Amniotic epithelial cell (primary cell): Measurements from ENCODE around the gene SCOC.
A peak's percentile ranks its signal among the peaks of the same experiment; 100 is the strongest.
"Not testable (repeated sequence)": the region's sequence is repeated elsewhere in the genome, so short reads cannot be mapped to it uniquely, and the experiment has no call there.

Experiments used
- DNase-seq: peaks from one replicate; pipeline ENCODE4 v3.0.0-alpha.2; 2010; ENCODE audit warnings: low read depth

SCOC gene

DNA sequence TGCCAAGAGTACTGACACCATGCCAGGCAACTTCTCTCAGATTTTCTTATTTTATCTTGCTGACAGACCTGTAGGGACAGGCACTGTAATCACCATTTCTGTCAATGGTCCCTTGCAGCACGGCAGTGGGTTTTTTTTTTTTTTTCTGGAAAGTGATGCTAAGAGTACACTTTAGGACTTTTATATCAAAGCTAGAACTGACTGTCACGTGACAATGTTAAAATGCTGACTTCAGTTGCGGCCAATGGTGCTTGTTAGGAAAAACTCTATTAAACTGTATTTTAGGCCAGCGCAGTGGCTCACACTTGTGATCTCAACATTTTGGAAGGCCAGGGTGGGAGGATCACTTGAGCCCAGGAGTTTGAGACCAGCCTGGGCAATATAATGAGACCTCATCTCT lies 12.3 kb upstream of the SCOC start:
- no peak for DNase-seq

DNA sequence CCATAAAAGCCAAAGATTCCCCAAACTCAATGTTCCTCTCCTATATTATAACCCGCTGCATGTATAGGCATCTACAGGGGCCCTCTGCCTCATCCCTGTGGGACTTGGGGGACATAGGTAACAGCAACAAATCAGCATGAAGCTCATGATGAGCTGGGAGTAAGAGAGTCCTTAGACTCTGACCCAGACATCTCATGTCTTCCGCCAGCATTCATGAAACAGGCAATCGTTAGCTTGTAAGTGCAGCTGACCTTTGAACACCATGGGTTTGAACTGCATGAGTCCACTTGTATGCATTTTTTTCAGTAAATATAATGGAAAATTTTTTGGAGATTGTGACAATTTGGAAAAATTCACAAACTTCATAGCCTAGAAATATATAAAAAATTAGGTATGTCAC lies 10.4 kb upstream of the SCOC start:
- DNase-seq = no peak

DNA sequence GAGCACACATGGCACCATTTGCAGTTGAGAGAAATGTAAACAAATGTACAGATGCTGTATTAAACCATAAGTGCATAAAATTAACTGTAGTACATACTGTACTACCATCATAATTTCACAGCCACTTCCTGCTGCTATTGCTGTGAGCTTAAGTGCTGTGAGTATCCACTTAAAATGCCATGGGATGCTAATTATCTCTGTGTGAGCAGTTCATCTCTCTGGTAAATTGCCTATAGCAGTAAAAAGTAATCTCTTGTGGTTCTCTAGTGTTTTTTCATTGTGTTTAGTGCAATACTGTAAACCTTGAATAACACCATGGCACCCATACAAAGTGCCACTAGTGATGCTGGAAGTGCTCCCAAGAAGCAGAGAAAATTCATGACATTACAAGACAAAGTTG lies 9.9 kb upstream of the SCOC start:
- no peak for DNase-seq

DNA sequence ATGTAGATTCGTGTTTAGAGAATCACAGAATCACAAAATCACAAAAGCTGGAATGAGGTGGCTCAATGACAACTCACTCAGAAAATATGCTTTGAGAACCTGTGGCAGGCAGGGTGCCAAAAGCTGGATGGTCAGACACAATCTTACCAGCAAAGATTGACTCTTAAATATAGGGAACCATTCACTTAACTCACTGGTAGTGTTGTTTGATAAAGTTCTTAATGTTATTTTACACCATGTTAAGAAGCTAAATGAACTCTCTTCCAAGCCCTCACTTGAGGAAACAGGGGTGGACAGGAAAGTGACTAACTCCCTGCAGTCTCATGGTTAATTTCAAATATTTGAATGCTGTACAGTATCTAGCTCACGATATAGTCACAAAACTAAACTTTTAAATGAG lies 5.7 kb upstream of the SCOC start:
- DNase-seq = no peak

DNA sequence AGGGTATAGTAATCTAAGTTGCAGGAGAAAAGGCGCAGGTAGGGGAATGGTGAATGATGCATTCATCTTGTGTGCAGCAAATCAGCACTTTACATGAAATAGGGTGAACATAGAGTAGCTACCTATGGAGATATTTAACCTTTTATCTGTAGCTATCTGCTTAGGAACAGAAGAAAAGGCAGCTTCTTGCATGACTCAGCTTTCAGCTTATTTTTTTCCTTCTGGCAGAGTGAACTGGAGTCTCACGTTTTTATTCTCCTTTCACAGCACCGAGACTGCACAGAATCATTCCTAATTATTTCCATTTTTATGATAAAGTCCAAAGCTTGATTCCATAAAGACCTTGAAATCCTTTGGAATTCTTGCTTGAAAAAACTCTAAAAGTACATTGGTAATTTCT lies 4.8 kb upstream of the SCOC start:
- no peak for DNase-seq

DNA sequence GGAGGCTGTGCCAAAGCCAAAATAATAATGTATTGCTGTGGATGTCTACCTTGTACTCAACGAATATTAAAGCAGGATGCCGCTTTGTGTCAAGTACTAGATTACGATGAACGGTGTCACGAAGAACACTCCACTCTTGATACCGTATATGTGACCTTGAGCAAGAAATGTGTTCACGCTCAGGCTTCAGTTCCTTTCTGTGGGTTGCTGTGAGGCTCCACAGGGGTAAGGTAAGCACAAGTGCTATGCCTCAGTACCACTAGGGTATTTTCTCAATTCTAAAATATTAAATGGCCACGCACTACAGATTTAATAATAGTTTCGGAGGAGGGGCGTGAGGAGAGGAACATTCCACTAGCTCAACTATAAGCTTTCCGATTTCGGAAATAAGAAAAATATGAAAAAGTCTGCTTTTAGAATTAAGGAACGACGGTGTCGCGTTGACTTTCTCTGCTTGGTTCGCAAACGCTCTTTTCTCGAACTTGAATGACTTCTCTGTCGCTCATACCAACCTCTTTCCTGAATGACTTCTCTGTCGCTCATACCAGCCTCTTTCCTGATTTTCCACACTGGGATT lies 607 bp upstream of the SCOC start:
- peak; percentile 18 for DNase-seq

DNA sequence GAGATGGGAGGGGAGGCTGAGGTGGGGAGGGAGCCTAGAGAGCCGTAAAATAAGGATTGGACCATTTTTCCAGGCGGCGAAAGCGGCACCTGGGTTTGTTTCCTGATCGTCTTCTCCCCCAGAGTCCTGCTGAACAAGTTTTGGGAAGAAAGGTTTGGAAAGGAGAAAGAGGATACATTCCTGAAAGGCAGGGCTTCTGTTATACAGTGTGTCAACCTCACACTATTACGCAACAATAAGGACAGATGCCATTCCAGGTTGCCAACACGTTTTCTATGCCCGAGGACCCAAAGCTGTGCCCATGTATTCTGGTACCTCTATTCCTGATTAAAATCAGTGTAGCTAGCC lies 658 bp downstream of the SCOC start:
- DNase-seq = no peak

DNA sequence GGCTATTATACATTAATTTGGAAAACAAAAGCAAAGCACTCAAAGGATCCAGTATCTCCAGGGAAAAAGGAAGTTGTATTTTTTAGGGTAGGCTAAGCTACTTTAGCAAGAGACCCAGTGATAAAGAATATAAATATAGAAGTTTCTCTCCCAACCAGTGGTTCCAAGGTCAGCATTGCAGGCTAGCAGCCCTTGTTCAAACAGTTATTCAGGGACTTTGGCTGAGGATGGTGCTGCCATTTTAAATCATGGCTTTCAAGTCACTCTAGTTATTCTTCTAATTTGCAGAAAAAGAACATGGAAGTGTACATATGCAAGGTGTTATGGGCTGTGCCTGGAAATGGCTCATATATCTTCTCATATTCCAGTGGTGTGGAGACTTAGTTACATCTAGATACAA lies 9.3 kb downstream of the SCOC start:
- no peak for DNase-seq

DNA sequence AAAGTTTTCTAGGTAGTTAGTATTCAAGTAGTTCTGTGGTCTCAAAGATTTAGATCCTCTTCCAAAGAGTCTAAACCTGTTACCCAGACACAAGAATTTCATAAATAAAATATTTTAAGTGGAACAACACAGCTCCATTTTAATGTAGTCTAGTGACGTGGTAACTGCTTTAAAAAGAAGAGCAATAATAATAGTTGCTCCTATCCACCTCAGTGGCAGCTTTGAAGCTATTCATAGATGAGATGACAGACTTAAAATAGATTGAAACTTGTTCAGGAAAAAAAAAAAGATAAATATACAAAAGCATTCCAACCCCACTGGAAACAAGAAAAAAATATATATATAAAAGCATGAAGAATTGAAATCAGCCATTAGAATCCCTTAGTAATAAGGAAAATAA lies 14.6 kb downstream of the SCOC start:
- DNase-seq = no peak

DNA sequence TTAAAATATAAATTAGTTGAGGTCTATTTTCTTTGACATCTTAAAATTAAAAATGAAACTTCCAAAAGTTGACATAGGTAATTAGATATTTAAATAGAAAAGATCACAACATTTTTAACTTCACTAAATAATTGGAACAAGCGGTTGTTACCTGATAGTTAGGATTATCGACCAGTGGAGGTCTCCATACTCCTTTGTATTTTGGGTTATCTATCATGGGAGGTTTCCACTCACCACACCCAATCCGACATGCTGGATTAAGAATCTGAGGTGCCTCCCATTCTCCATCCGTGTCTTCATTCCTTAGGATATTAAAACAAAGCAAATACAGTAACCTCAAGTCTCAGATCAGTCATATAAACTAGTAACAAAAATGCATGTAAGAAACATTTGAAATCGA lies 22.2 kb downstream of the SCOC start:
- no peak for DNase-seq

DNA sequence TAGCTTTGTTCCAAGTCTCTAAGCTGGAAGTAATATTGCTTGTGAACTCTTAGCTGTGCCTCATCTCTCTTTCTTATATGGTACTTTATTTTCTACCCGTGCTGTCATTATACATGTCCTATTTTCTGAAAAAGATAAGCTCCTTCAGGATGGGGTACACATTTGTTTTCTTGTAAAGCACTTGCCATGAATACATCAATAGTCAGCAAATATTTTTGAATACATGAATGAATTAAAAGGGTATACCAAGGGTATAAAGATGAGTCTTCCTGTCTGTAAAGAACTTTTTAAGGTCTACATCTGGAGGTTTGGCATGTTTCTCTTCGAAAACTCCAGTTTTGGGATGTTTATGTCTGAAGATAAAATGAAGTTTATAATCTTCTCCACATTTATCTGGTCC lies 26.7 kb downstream of the SCOC start:
- no peak for DNase-seq

DNA sequence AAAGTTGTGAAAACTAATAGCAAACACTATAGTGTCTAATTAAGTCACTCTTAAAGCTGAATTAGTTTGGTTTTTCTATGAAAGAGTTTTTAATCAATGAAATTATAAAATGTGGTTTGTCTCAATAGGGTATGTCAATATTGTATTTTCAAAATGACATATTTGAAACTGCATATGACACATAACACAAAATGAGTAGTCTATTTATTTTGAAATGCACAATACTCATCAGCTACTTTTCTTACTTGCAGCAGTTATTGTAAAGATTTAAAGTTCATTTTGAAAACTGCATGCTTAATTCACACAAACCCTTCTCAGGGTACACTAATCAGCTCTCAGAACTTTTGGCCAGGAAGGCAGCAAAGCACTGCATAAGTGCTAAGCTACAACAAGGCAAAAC lies 32.8 kb downstream of the SCOC start:
- DNase-seq = no peak

DNA sequence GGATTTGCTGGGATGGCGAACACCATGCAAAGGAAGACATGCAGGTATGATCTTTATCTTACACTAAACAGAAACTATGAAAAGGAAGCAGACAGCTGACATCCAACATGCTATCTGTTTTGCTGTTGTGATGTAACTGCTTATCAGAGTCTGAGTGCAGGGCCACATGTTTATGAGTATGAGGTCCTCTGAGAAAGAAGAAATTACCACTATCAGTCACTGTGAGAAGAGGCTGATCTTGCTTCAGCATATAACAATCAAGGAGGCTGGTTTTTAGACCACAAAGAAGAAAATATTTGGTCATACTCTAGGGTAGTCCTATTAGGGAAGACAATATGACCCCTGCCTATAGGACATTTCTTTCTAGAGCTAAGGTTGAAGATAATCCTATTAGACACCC lies 35.5 kb downstream of the SCOC start:
- no peak for DNase-seq

DNA sequence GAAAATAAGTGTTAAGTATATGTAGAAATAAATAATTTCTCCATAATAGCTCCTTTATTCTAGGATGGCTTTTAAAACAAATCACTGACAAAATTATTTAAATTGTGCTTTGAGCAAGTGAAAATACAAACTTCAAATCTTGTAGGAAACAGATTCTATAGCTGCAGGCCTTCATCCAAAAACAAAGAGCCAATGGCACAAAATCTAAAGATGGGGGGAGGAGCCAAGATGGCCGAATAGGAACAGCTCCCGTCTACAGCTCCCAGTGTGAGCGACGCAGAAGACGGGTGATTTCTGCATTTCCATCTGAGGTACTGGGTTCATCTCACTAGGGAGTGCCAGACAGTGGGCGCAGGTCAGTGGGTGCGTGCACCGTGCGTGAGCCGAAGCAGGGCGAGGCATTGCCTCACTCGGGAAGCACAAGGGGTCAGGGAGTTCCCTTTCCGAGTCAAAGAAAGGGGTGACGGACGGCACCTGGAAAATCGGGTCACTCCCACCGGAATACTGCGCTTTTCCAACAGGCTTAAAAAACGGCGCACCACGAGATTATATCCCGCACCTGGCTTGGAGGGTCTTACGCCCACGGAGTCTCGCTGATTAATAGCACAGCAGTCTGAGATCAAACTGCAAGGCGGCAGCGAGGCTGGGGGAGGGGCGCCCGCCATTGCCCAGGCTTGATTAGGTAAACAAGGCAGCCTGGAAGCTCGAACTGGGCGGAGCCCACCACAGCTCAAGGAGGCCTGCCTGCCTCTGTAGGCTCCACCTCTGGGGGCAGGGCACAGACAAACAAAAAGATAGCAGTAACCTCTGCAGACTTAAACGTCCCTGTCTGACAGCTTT lies 39.9 kb downstream of the SCOC start:
- DNase-seq = not testable (repeated sequence)

DNA sequence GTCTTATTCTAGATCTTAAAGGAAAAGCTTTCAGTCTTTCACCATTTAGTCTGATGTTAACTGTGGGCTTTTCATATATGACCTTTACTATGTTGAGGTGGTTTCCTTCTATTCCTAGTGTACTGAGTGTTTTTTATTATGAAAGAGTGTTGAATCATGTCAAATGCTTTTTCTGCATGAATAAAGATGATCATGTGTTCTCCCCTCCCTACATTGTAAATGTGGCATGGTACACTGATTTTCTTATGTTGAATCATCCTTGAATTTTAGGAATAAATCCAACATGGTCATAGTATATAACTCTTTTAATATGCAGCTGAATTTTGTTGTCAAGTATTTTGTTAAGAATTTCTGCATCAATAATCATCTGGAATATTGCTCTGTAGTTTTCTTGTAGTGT lies 49.7 kb downstream of the SCOC start:
- no peak for DNase-seq

DNA sequence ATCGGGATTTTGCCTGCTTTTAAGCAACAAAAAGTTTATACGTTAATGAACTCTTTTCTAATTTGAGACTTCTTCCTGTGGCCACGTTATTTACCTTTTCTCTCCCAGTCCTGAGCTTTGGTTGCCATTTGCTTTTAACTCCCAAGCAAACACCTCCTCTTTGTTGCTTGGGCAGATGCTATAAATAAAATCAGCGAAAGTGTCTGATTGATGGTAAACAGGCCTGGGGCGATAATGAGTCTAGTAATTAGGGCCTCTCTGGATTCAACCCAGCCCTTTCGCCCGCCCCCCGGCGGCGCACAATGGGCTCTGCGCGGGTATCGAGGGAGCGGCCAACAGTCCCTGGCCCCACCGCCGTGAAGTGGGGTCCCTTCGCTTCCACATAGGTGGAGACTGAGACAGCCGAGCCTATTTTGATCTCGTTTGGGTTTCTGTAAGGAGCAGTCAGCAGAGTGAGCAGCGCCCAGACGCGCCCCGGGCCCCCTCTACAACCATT lies 53.2 kb downstream of the SCOC start:
- DNase-seq = no peak

DNA sequence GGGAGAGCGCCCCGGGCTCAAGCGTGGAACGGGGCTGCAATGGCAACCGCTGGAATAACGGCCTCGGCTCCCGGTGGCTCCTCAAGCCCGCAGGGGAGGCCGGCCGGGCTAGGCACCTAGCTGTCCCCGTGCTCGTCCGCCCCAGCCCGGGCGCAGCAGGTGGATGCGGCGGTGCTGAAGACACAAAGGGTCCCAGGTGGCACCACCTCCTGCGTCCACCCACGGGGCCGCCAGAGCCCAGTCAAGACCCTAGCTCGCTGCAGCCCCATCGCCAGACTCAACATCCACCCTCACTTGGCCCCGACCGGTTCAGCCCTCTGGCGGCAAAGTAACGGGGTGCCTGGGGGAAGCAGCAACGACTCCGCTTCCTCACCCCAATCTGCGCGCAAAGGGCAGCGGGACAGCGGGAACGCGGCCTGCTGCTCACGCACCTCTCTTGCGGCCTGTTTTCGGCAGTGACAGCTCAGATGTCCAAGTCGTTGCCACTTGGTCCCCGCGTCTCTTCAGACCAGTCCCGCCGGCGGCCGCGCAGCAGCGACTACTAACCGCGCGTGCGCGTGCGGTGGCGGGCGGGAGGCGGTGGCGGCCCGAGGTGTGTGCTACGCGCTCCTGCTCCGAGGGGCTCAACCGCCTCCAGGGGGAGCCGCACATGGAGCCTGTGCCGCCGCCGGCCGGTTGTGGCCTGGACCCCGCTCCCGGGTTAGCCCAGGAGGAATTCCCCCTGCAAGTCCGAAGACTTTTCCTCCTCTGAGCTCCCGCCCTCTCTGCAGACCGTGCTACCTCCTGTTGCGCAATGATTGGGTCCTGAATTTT lies 53.9 kb downstream of the SCOC start, which contains the start of gene CLGN:
TSS of gene CLGN (minus strand) at position 543 of the 813 bp plus-strand sequence. CDS start 14,570 bp downstream, outside the sequence.
- peak; percentile 45 for DNase-seq

DNA sequence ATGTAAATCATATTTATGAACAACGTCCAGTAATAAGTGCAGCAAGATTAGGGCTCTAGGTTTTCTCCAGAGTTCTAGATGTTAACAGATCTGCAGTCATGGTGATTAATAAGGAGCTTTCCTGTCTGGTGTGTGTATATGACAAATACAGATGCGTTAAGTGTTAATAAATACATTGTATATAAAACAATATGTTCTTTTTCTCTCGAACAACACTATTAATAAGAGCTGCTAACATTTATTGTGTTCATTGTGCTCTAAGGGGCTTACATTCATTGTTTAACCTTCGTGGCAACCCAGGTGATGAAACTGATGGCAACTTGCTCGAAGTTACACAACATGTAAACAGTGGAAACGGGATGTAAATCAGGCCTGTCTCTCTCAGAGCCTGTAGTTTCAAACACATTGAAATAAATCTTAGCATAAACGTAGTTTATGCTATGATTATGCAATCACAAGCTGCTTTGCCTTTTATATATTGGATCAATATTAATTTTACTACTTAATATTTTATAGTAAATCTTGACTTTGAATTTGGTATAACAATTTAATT lies 54.5 kb downstream of the SCOC start:
- DNase-seq = peak; percentile 64
